ENCODE data around the gene COA8. TPM values are rescaled to one million over a fixed set of nuclear protein-coding genes. Genes with fewer than 3 reads are reported as not detected.

COA8 gene
- total RNA-seq, 1 experiment from 2014 or later: 37.2 TPM

DNA sequence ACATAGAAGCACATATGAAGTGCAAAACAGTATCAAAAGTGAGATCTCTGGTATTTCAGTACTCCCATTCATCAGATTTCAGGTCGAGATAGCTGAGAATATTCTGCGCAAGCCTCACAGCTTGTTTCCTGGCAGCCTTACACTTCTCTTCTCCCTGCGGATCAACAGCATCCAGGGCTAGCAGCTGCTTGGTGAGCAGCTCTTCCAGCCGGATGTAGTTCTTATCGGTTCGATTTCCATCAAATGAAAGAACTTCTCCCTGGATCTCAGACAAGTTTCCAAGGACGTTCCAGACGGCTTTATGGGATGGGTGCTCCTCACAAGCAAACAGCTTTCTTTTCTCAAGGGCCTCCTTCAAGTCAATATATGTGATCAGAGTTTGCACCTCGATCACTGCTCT, 3.0 kb upstream of the COA8 start:
- H3K27me3 Mint-ChIP-seq (ENCODE audit: unreplicated experiment): no peaks in the 10 kb centered on the region
- peaks cover 57% of the 10 kb centered on the region for H3K36me3 Mint-ChIP-seq (ENCODE audit: insufficient read depth, unreplicated experiment)
- intact Hi-C loops (cut with micrococcal nuclease; ENCODE audit: unreplicated experiment): no loop called here
- no peak overlapping the region for H3K4me3 Mint-ChIP-seq (ENCODE audit: low read depth, unreplicated experiment)
- peaks cover 23% of the 10 kb centered on the region for H3K4me1 Mint-ChIP-seq (ENCODE audit: low read depth, unreplicated experiment)
- CTCF ChIA-PET: interaction anchor here (0.5 kb wide), 1 partner anchor 910 kb away, joined by 4 read pairs; no protein-coding TSS in a partner anchor
- BruUV-seq (replicated peaks): TSS peak; percentile 36
- DNase-seq: no peak
- no peaks in the 10 kb centered on the region for H3K9me3 Mint-ChIP-seq (ENCODE audit: low read depth, unreplicated experiment)
- TF ChIP-seq, protein P1, sequence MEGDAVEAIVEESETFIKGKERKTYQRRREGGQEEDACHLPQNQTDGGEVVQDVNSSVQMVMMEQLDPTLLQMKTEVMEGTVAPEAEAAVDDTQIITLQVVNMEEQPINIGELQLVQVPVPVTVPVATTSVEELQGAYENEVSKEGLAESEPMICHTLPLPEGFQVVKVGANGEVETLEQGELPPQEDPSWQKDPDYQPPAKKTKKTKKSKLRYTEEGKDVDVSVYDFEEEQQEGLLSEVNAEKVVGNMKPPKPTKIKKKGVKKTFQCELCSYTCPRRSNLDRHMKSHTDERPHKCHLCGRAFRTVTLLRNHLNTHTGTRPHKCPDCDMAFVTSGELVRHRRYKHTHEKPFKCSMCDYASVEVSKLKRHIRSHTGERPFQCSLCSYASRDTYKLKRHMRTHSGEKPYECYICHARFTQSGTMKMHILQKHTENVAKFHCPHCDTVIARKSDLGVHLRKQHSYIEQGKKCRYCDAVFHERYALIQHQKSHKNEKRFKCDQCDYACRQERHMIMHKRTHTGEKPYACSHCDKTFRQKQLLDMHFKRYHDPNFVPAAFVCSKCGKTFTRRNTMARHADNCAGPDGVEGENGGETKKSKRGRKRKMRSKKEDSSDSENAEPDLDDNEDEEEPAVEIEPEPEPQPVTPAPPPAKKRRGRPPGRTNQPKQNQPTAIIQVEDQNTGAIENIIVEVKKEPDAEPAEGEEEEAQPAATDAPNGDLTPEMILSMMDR (IDR thresholded peaks at IDR 0.05; ENCODE audit: unreplicated experiment): no peak
- no peak overlapping the region for H3K27ac Mint-ChIP-seq (ENCODE audit: unreplicated experiment)

DNA sequence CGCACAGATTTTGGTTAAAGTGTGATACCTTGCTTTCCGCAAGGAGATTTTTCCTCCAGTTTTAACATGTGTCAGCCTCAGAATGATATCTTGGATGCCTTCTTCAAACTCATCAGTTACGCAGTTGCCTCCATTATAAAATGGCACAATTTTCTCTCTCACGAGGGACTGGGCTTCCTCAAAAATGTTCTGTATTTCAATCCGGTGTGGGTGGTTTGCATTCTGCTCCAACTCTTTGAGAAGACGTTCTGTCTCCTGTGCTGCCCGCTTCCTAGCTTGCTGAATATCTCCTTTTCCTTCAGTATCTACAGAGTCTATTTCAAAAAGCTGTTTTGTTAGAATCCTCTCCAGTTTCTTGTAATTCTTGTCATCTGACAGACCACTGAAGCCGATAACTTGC, 2.1 kb upstream of the COA8 start:
- TF ChIP-seq, protein P1 (IDR thresholded peaks at IDR 0.05; ENCODE audit: unreplicated experiment): no peak
- no TSS peak for BruUV-seq (replicated peaks)

DNA sequence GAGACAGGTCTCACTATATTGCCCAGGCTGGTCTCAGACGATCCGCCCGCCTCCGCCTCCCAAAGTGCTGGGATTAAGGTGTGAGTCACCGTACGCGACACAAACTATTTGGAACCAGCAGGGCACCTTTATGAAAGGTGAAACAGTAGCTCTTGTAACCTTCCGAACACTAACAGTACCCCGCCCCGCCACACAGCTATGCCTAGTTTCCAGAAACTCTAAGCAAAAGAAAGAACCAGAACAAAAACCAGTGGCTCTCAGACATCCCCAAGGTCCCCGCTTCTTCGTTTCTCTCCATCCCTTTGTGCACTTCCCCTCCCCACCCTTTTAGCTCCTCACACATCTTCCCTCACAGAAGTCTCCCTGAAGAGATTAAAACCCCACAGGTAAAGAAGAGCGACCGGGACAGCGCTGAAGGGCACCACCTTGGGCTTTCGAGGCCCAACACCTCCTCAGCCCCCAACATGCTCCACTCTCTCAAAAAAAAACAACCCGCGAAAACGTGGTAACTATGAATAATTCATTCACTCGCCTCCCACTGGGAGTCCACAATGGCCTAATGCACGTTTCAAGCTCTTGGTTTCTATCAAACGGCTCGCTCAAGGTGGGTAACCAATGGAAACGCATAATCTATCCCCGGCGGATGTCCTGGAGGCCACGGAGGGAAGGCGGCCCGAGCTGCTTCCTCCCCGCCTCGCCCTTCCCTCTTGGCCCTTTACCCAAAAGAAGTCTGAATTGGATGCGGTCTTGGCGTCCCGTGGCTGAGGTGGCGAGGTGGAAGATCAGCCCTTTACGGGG, 1.2 kb upstream of the COA8 start:
- TF ChIP-seq, protein P1 (IDR thresholded peaks at IDR 0.05; ENCODE audit: unreplicated experiment): no peak
- intact Hi-C loops (cut with micrococcal nuclease; ENCODE audit: unreplicated experiment): no loop called here
- BruUV-seq (replicated peaks): no TSS peak

More for the DNA sequence above, 2.1 kb upstream of the COA8 start:
- H3K9me3 Mint-ChIP-seq (ENCODE audit: low read depth, unreplicated experiment): no peaks in the 10 kb centered on the region
- CTCF ChIA-PET: interaction anchor here (1.6 kb wide), 1 partner anchor 14 kb away, joined by 4 read pairs; no protein-coding TSS in a partner anchor
- no peaks in the 10 kb centered on the region for H3K27me3 Mint-ChIP-seq (ENCODE audit: unreplicated experiment)
- no peak overlapping the region for H3K27ac Mint-ChIP-seq (ENCODE audit: unreplicated experiment)
- peak overlapping the region; percentile 98 for H3K4me3 Mint-ChIP-seq (ENCODE audit: low read depth, unreplicated experiment)
- H3K4me1 Mint-ChIP-seq (ENCODE audit: low read depth, unreplicated experiment): peaks cover 23% of the 10 kb centered on the region
- no peak for DNase-seq
- intact Hi-C loops (cut with micrococcal nuclease; ENCODE audit: unreplicated experiment): no loop called here
- peaks cover 54% of the 10 kb centered on the region for H3K36me3 Mint-ChIP-seq (ENCODE audit: insufficient read depth, unreplicated experiment)

DNA sequence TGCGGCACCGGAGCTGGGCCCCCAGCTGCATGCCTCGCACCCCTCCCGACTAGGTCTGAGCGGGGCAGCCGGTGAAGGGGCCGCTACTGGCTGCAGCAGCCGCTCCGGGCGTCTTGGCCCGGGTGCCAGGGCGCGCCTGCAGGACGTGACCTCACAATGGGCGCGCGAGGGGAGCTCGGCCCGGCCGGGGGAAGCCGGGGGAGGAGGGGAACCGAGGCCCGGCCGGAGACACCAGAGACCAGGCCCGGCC, 656 bp upstream of the COA8 start:
- TF ChIP-seq, protein P1 (IDR thresholded peaks at IDR 0.05; ENCODE audit: unreplicated experiment): no peak
- no peak for DNase-seq
- peak overlapping the region; percentile 91 for H3K27ac Mint-ChIP-seq (ENCODE audit: unreplicated experiment)
- intact Hi-C loops (cut with micrococcal nuclease; ENCODE audit: unreplicated experiment): no loop called here
- BruUV-seq (replicated peaks): no TSS peak
- CTCF ChIA-PET: interaction anchor here (1.6 to 1.7 kb wide), 2 partner anchors 9 to 15 kb away, joined by 4 to 5 read pairs; no protein-coding TSS in a partner anchor
- no peaks in the 10 kb centered on the region for H3K9me3 Mint-ChIP-seq (ENCODE audit: low read depth, unreplicated experiment)
- H3K27me3 Mint-ChIP-seq (ENCODE audit: unreplicated experiment): no peaks in the 10 kb centered on the region
- H3K36me3 Mint-ChIP-seq (ENCODE audit: insufficient read depth, unreplicated experiment): peaks cover 55% of the 10 kb centered on the region
- H3K4me1 Mint-ChIP-seq (ENCODE audit: low read depth, unreplicated experiment): peaks cover 23% of the 10 kb centered on the region
- H3K4me3 Mint-ChIP-seq (ENCODE audit: low read depth, unreplicated experiment): peak overlapping the region; percentile 98

More for the DNA sequence above, 1.2 kb upstream of the COA8 start:
- Mint-ChIP-seq H3K27ac (ENCODE audit: unreplicated experiment) (peak overlapping the region; percentile 91), H3K4me1 (ENCODE audit: low read depth, unreplicated experiment) (peaks cover 23% of the 10 kb centered on the region), H3K9me3 (ENCODE audit: low read depth, unreplicated experiment) (no peaks in the 10 kb centered on the region), H3K27me3 (ENCODE audit: unreplicated experiment) (no peaks in the 10 kb centered on the region), H3K4me3 (ENCODE audit: low read depth, unreplicated experiment) (peak overlapping the region; percentile 98), H3K36me3 (ENCODE audit: insufficient read depth, unreplicated experiment) (peaks cover 55% of the 10 kb centered on the region)
- CTCF ChIA-PET: interaction anchor here (0.6 to 1.7 kb wide), 4 partner anchors 9 to 415 kb away, joined by 3 to 5 read pairs (median 4); no protein-coding TSS in a partner anchor
- peak; percentile 31 for DNase-seq
